DMS153 (cell line): ENCODE data around the gene ADK.
"Not testable (repeated sequence)": the region's sequence is repeated elsewhere in the genome, so short reads cannot be mapped to it uniquely, and the experiment has no call there.

Experiments
- DNase-seq: peaks from one replicate; lab custom pipeline; 2025; lab: John Stamatoyannopoulos, UW

ADK gene

GRCh38 chr10:74424565-74424964, 273.5 kb downstream of the ADK start:
- DNase-seq: no peak

- no peak for DNase-seq
These were observed 274.5 kb downstream of the ADK start for GRCh38 chr10:74425456-74426001.

- DNase-seq: no peak
These were observed 280.8 kb downstream of the ADK start for GRCh38 chr10:74431816-74432215.

- DNase-seq: peak; percentile 13
These were observed 282.0 kb downstream of the ADK start for GRCh38 chr10:74432841-74433594.

- no peak for DNase-seq
These were observed 282.6 kb downstream of the ADK start for GRCh38 chr10:74433595-74433956.

GRCh38 chr10:74433993-74434392, 283.0 kb downstream of the ADK start:
- DNase-seq: no peak

- DNase-seq: no peak
These were observed 283.5 kb downstream of the ADK start for GRCh38 chr10:74434547-74434946.

- no peak for DNase-seq
These were observed 285.6 kb downstream of the ADK start for GRCh38 chr10:74436523-74437170.

- DNase-seq: no peak
These were observed 286.8 kb downstream of the ADK start for GRCh38 chr10:74437822-74438221.

GRCh38 chr10:74439213-74439612, 288.2 kb downstream of the ADK start:
- no peak for DNase-seq

GRCh38 chr10:74445493-74445892, 294.5 kb downstream of the ADK start:
- DNase-seq: no peak

GRCh38 chr10:74450602-74451001, 299.6 kb downstream of the ADK start:
- DNase-seq: no peak

- DNase-seq: no peak
These were observed 300.3 kb downstream of the ADK start for GRCh38 chr10:74451127-74451829.

GRCh38 chr10:74453169-74453568, 302.1 kb downstream of the ADK start:
- peak; percentile 32 for DNase-seq

GRCh38 chr10:74457478-74457877, 306.5 kb downstream of the ADK start:
- not testable (repeated sequence) for DNase-seq

- DNase-seq: no peak
These were observed 309.8 kb downstream of the ADK start for GRCh38 chr10:74460812-74461211.

- DNase-seq: no peak
These were observed 323.1 kb downstream of the ADK start for GRCh38 chr10:74474022-74474713.

- DNase-seq: not testable (repeated sequence)
These were observed 325.2 kb downstream of the ADK start for GRCh38 chr10:74476162-74476706.

GRCh38 chr10:74480778-74481177, 329.8 kb downstream of the ADK start:
- no peak for DNase-seq

- no peak for DNase-seq
These were observed 332.3 kb downstream of the ADK start for GRCh38 chr10:74483356-74483755.

GRCh38 chr10:74485283-74485682, 334.3 kb downstream of the ADK start:
- no peak for DNase-seq

- DNase-seq: no peak
These were observed 335.6 kb downstream of the ADK start for GRCh38 chr10:74486659-74487058.
